Stimulated activated CD4-positive, alpha-beta T cell treated with anti-CD3 and anti-CD28 coated beads, Interleukin-12 subunit alpha, Interleukin-12 subunit beta, amount 100 ng/mL, for 4 hours (primary cell): ENCODE measurements around the gene NAXD.
"Not testable (repeated sequence)": the region's sequence is repeated elsewhere in the genome, so short reads cannot be mapped to it uniquely, and the experiment has no call there.

Experiments
- DNase-seq: peaks from one replicate; pipeline ENCODE4 v3.0.0-alpha.2; 2020

NAXD gene

GRCh38 chr13:110666255-110666533 lies 50.8 kb downstream of the NAXD start:
- no peak for DNase-seq

DNA sequence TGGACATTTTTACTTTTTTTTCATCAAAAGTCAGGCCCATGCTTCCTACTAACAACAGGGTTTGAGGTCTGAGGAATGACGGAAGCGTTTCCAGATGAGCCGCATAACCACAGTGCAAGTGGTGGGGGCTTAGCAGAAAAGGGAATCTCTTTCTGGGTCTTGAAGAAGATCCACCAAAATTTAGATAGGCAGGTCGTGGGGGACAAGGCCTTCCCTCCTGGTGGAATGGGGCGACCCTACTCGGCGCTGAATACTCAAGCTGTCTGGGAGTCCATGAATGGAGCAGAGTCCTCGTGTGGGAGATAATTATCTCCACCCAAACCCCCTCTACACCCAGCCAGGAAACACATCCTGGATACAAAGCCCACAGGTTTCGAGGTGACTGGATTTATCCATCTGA lies 53.7 kb downstream of the NAXD start:
- no peak for DNase-seq

- DNase-seq = not testable (repeated sequence)
These were observed 54.5 kb downstream of the NAXD start for GRCh38 chr13:110669814-110670213.

DNA sequence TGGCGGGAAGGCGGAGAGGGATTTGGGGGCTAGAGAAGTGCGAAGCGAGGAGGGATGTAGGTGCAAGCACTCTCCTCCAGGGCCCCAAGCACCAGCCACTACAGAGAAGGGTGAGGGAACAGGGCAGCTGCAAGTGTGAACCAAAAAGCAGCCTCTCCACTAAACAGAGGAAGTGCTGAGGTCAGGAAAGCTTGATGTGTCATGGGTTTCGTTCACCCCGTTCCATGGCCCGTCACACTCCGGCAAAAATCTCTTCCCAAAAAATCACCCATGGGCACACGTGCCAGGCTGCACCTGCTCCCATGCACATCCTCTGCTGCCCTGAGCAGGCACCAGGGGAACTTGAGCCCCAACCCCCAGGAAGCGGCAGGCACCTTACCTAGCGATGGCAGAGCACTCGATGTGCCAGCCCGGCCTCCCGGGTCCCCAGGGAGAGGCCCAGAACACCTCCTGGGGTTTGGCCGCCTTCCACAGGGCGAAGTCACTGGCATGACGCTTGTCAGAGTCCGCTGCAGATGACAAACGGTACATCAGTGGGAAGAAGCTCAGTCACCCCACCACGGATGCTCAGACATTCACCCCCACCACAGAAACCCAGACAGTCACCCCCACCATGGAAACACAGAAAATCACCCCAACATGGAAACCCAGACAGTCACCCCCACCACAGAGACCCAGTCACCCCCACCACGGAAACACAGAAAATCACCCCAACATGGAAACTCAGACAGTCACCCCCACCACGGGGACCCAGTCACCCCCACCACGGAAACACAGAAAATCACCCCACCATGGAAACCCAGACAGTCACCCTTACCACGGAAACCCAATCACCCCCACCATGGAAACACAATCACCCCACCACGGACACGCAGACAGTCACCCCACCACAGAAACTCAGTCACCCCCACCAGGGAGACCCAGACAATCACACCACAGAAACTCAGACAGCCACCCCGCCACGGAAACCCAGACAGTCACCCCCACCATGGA lies 61.5 kb downstream of the NAXD start:
- no peak for DNase-seq

- no peak for DNase-seq
These were observed 62.6 kb downstream of the NAXD start for GRCh38 chr13:110677731-110678545.

DNA sequence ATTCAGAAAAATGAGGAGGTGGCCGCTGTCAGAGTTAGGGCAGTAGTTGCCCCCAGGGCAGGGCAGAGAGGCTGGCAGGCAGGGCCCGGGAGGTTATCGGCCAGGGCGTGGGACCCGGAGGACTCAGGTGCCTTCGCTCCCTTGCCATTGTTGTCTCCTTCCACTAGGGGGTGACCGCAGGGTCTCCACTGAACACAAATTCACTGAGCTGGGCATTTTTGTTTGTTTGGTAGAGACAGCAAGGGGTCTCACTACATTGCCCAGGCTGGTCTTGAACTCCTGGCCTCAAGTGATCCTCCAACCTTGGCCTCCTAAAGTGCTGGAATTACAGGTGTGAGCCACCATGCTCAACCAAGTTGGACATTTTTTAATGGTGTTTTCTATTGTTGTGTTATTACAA lies 65.5 kb downstream of the NAXD start:
- no peak for DNase-seq

- DNase-seq = no peak
These were observed 66.7 kb downstream of the NAXD start for GRCh38 chr13:110681868-110682550.

GRCh38 chr13:110682746-110683145 lies 67.4 kb downstream of the NAXD start:
- DNase-seq = no peak

GRCh38 chr13:110683203-110683883 lies 68.0 kb downstream of the NAXD start:
- DNase-seq = no peak

DNA sequence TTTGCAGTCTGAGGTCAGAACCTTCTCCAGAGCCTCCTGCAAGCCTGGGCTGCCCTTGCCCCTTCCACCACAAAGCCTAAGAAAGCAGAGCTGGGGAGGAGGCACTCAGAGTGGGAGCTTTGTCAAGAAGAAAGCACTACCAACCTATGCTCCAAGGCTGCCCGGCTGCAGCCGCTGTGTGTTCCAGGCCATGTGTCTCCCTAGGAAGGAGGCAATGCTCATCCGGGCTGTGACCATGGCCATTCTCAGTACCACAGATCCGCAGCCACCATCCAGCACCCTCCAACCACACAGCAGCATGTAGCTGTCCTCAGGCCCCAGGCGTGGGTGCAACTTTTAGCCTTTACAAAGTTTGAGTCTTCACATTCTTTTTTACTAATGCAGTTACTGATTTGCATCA lies 68.6 kb downstream of the NAXD start:
- DNase-seq = no peak

DNA sequence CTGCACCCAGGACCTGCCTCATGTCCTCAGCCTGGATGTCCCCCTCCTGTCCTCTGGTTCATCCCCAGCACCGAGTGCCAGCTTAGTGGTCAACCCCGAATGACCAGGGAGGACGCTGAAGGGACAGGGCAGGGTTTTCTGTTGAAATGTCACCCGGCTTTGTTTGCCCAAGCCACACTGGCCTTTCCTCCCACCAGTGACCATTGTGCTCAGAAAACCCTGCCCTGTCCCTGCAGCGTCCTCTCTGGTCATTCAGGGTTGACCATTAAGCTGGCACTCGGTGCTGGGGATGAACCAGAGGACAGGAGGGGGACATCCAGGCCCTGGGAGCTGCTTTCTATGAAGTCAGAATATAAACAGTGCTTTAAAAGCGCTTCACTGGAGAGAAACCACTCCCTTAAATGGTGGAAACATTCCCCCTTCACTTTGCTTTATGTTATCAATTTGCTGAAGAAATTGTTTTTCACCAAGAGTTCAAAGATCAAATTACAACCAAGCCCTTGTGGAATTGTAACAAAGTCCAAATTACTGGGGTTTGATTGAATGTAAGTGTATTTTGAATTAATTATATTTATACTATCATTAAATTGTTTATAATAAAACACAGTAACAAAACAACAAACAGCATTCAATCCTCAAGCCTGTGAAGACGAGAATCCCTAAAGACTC lies 69.2 kb downstream of the NAXD start:
- no peak for DNase-seq

DNA sequence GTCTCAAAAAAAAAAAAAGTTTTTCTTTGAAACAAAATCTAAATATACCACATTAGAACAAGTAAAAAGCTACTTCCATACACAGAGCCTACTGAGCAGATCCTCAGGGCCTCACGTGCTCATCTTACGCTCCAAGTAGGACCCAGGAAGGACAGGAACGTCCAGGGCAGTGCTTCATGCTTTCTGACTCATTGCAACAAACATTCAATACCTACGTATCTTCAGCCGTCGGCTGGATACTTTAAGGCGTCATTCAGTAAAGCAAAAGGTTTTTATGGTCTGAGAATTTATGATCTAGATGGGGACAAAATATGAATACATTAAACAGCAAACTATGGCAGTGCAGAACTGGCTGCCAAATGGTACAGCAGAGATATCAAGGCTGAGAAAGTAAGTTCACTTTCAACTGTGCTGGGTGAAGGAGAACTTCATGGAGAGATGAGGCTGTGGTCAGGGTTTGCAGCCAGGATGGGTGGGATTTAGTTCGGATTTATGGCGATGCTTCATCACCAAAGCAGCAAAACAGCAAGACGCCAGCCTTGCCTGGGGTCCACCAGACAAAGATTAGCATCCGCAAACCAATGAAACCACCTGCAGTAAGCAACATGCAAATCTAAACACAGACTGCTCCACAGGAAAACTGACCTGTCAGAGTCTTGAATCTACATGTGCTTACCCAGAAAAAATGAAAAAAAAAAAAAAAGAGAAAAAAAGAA lies 70.1 kb downstream of the NAXD start:
- no peak for DNase-seq

- DNase-seq = no peak
These were observed 72.4 kb downstream of the NAXD start for GRCh38 chr13:110687736-110688135.

DNA sequence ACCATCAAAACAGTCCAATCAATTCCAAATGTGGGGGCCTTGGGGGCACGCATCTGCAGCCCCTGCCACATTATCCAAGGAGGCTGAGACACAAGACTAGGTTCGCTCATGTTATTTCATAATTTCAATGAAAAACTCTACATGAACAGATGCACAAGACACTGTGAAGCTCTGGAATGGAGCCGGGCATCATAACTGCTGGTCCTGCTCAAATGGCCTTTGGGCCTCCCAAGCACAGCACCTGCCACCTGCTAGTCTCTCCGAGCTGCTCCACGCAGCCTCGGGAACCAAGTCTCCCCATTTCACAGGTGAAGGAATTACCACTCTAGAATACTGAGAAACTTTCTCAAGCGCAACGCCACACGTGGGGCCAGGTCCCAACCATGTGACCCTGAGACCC lies 73.7 kb downstream of the NAXD start:
- no peak for DNase-seq
